PC-9 (cell line): ENCODE results near the gene PCYT2. TPM values are rescaled to one million over a fixed set of nuclear protein-coding genes. Genes with fewer than 3 reads are reported as not detected.

Source experiments
- BruUV-seq: library from RNA; stranded (reverse); fragments of 400-500 nt; replicated peaks from 2 replicates; lab custom pipeline; 2021; lab: Mats Ljungman, UMichigan
- CTCF ChIA-PET: fragments of 300-600 bp; sonication (Branson Sonifier 250); formaldehyde crosslinking; loops from one replicate; lab custom pipeline; 2022; ENCODE audit warnings: antibody characterized with exemption; lab: Charles Lee
- POLR2A ChIA-PET: fragments of 300-600 bp; sonication (Branson Sonifier 250); formaldehyde crosslinking; loops from one replicate; lab custom pipeline; 2022; ENCODE audit warnings: antibody characterized with exemption; ENCODE audit not compliant: unreplicated experiment; lab: Charles Lee
- DNase-seq, 2 experiments: peaks; one replicate each; pipeline versions ENCODE4 v3.0.0 to v3.0.0-alpha.2; 2015 to 2022; ENCODE audit warnings: mixed read lengths in 1 of 2
- H2AFZ ChIP-seq: fragments of 200-600 bp; sonication (generic); 2 replicates; pipeline ENCODE4 v1.8.1; 2017; ENCODE audit warnings: antibody characterized with exemption
- H3F3A ChIP-seq: fragments of 200-600 bp; sonication (generic); 2 replicates; pipeline ENCODE4 v1.8.1; 2017; ENCODE audit warnings: antibody characterized with exemption, mild to moderate bottlenecking, low read depth; ENCODE audit not compliant: insufficient read depth
- H3K27ac ChIP-seq: fragments of 200-600 bp; sonication (generic); 2 replicates; pipeline ENCODE4 v1.6.1; 2016; ENCODE audit warnings: mixed run types
- H3K27me3 ChIP-seq: fragments of 200-600 bp; sonication (generic); 2 replicates; pipeline ENCODE4 v1.6.1; 2016; ENCODE audit warnings: low read depth, mixed run types; ENCODE audit not compliant: insufficient read depth
- H3K36me3 ChIP-seq: fragments of 200-600 bp; sonication (generic); 2 replicates; pipeline ENCODE4 v1.6.1; 2016; ENCODE audit warnings: low read depth, mixed run types
- H3K4me1 ChIP-seq: fragments of 200-600 bp; sonication (generic); replicated peaks from 2 replicates; pipeline ENCODE4 v1.6.1; 2016; ENCODE audit warnings: mixed run types; ENCODE audit not compliant: insufficient read depth
- H3K4me2 ChIP-seq: fragments of 200-600 bp; sonication (generic); 2 replicates; pipeline ENCODE4 v1.6.1; 2017; ENCODE audit warnings: mixed run types
- H3K4me3 ChIP-seq: fragments of 200-600 bp; sonication (generic); 2 replicates; pipeline ENCODE4 v1.6.1; 2016; ENCODE audit warnings: mixed run types
- H3K79me2 ChIP-seq: fragments of 200-600 bp; sonication (generic); 2 replicates; pipeline ENCODE4 v1.6.1; 2017; ENCODE audit warnings: low read depth, mixed run types
- H3K9me2 ChIP-seq: fragments of 200-600 bp; sonication (generic); 2 replicates; pipeline ENCODE4 v1.8.1; 2017; ENCODE audit warnings: mild to moderate bottlenecking; ENCODE audit not compliant: insufficient read depth
- H3K9me3 ChIP-seq: fragments of 200-600 bp; sonication (generic); 2 replicates; pipeline ENCODE4 v1.8.1; 2016; ENCODE audit warnings: low read depth; ENCODE audit not compliant: insufficient read depth
- H4K20me1 ChIP-seq: fragments of 200-600 bp; sonication (generic); 2 replicates; pipeline ENCODE4 v1.8.1; 2017; ENCODE audit not compliant: insufficient read depth
- EZH2 ChIP-seq: fragments of 200-600 bp; sonication (generic); IDR thresholded peaks from 2 replicates; pipeline ENCODE4 v1.8.0; 2017; ENCODE audit warnings: antibody characterized with exemption, low read depth
- intact Hi-C: fragments of 100-400 bp; cut with micrococcal nuclease; formaldehyde crosslinking; loops from one replicate; pipeline ENCODE4 v1.10.0; 2022; ENCODE audit not compliant: unreplicated experiment
- total RNA-seq: library from RNA; stranded (reverse); gene quantifications from 2 replicates; pipeline ENCODE4 v1.2.3, GENCODE V29; 2021
- TF ChIP-seq, protein P1 (sequence below): fragments of 200-600 bp; sonication (generic); conservative IDR thresholded peaks from 2 replicates; pipeline ENCODE4 v1.6.1; 2017; ENCODE audit warnings: mixed run types, antibody characterized with exemption, mild to moderate bottlenecking, moderate library complexity

The PCYT2 gene
- total RNA-seq, 1 experiment from 2014 or later, result 82.2 TPM

DNA sequence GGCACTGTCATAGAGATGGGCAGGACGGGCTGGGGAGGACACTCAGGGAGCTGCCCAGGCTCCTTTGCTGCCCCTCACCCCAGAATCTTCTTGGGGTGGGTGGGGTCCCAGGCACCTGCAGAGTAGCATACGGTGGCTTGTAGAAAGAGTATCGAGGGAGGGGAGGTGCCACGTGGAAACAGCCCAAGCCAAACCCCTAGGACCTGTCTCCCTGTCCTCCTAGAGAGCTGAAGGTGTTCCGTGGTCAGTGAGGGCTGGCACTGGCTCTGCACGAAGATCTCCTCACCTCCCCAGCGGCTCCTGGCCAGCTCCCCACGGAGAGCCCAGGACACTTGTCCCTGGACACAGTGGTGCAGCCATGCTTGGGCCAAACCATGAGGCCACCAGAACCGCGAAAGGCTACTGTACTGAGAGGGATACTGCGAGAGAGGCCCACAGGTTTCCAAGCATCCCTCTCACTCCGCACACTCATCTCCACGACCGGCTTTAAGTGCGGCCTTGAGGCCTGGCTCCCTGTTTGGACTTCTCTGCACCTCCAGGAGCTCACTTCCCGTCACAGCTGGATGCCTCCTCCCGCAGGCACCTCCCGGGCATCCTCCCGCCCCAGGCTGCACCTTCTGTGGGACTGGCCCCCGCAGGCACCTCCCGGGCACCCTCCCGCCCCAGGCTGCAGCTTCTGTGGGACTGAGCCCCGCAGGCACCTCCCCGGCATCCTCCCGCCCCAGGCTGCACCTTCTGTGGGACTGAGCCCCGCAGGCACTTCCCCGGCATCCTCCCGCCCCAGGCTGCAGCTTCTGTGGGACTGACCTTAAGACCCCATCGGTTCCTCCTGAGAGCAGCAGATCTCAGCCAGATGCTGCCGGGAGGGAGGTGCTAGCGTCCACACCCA lies 18.3 kb upstream of the PCYT2 start:
- ChIA-PET POLR2A (no interaction called here), CTCF (interaction anchor here (1.1 kb wide), 1 partner anchor 59 kb away, joined by 3 read pairs; no protein-coding TSS in a partner anchor)
- Histone ChIP-seq H3K36me3 (no peaks in the 10 kb centered on the region), H3K4me2 (peak overlapping the region; percentile 78), H3K27ac (no peak overlapping the region), H2AFZ (no peak overlapping the region), H3F3A (peaks cover 5% of the 10 kb centered on the region; the same call in 1 of the 2 replicates), H3K4me1 (peaks cover 22% of the 10 kb centered on the region), H3K9me3 (no peaks in the 10 kb centered on the region), H3K27me3 (no peaks in the 10 kb centered on the region), H3K79me2 (peaks cover 26% of the 10 kb centered on the region), H4K20me1 (peaks cover 10% of the 10 kb centered on the region; the same call in 1 of the 2 replicates), H3K4me3 (no peak overlapping the region; the same call in 1 of the 2 replicates), H3K9me2 (no peaks in the 10 kb centered on the region)
- TF ChIP-seq, protein P1, sequence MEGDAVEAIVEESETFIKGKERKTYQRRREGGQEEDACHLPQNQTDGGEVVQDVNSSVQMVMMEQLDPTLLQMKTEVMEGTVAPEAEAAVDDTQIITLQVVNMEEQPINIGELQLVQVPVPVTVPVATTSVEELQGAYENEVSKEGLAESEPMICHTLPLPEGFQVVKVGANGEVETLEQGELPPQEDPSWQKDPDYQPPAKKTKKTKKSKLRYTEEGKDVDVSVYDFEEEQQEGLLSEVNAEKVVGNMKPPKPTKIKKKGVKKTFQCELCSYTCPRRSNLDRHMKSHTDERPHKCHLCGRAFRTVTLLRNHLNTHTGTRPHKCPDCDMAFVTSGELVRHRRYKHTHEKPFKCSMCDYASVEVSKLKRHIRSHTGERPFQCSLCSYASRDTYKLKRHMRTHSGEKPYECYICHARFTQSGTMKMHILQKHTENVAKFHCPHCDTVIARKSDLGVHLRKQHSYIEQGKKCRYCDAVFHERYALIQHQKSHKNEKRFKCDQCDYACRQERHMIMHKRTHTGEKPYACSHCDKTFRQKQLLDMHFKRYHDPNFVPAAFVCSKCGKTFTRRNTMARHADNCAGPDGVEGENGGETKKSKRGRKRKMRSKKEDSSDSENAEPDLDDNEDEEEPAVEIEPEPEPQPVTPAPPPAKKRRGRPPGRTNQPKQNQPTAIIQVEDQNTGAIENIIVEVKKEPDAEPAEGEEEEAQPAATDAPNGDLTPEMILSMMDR, result no peak
- TF ChIP-seq EZH2, result no peak
- intact Hi-C loops, result loop anchor here (5.0 kb wide), 1 partner anchor 62 kb away; no protein-coding TSS in a partner anchor
- no TSS peak for BruUV-seq
- no peak for DNase-seq

DNA sequence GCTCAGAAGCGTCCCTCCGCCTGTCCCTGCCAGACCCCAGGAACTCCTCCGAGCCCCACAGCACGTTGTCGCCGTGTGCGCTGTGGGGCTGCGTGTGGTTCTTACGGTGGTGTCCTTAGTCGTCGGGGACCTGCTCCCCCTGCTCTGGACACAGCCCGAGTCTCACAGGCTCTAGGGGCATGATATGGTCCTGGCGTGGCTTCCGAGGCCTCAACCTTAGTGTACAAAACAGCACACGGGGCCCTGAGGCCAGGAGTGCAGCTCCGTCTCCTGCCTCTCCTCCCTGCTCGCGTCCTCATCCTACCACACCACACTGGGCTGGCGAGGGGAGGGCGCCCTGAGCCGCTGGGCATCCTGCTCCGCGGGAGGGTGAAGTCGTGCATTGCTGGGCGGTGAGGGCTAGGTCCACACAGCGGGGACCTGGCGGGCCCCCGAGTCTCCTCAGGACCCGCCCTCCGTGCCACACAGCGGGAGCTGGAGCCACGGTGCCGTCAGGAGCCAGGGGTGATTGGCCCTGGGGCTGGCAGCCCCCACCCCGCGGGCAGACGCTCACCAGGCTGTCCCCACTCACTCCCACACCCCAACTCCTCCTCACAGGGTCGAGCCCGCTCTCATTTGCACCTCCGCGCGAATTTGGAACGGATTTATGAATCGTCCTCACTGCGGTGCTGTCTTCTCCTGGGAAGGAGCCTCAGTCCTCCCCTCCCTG lies 17.5 kb upstream of the PCYT2 start:
- ChIA-PET POLR2A (no interaction called here), CTCF (interaction anchor here (1.1 kb wide), 1 partner anchor 58 kb away, joined by 3 read pairs; no protein-coding TSS in a partner anchor)
- no peak overlapping the region for H3K27ac ChIP-seq
- peak in 1 of 2 experiments; percentile 41 for DNase-seq
- no peaks in the 10 kb centered on the region for H3K9me3 ChIP-seq
- H4K20me1 ChIP-seq, result peaks cover 10% of the 10 kb centered on the region; the same call in 1 of the 2 replicates
- H3K4me2 ChIP-seq, result peak overlapping the region; percentile 78
- peaks cover 13% of the 10 kb centered on the region; the same call in 1 of the 2 replicates for H3F3A ChIP-seq
- H3K4me3 ChIP-seq, result peak overlapping the region; percentile 73
- H3K36me3 ChIP-seq, result no peaks in the 10 kb centered on the region
- H2AFZ ChIP-seq, result peak overlapping the region; percentile 79; the same call in 1 of the 2 replicates
- TF ChIP-seq, protein P1, result no peak
- no peak for TF ChIP-seq EZH2
- H3K4me1 ChIP-seq, result peaks cover 27% of the 10 kb centered on the region
- no peaks in the 10 kb centered on the region for H3K27me3 ChIP-seq
- no peaks in the 10 kb centered on the region for H3K9me2 ChIP-seq
- no TSS peak for BruUV-seq
- intact Hi-C loops, result loop anchor here (5.0 kb wide), 1 partner anchor 61 kb away; no protein-coding TSS in a partner anchor
- peaks cover 32% of the 10 kb centered on the region for H3K79me2 ChIP-seq
